HG03521 (cell line): ENCODE measurements around the gene SLU7.
A peak's percentile ranks its signal among the peaks of the same experiment; 100 is the strongest.
"Not testable (repeated sequence)": the region's sequence is repeated elsewhere in the genome, so short reads cannot be mapped to it uniquely, and the experiment has no call there.

ENCODE experiments used
- ATAC-seq: cut with Tn5 transposase; IDR thresholded peaks from one replicate; pipeline ENCODE4 v1.9.1; 2021; ENCODE audit warnings: mild to moderate bottlenecking, moderate library complexity; ENCODE audit not compliant: unreplicated experiment

SLU7 gene

GRCh38 chr5:160451281-160451680, 32.4 kb upstream of the SLU7 start:
- ATAC-seq = no peak

- peak; percentile 49 for ATAC-seq
Measured at GRCh38 chr5:160450164-160450932, 31.5 kb upstream of the SLU7 start.

GRCh38 chr5:160449458-160449857, 30.6 kb upstream of the SLU7 start:
- no peak for ATAC-seq

- no peak for ATAC-seq
Measured at GRCh38 chr5:160448886-160449285, 30.0 kb upstream of the SLU7 start.

GRCh38 chr5:160445751-160446150, 26.9 kb upstream of the SLU7 start:
- no peak for ATAC-seq

GRCh38 chr5:160445132-160445531, 26.3 kb upstream of the SLU7 start:
- ATAC-seq = no peak

GRCh38 chr5:160444407-160444806, 25.5 kb upstream of the SLU7 start:
- ATAC-seq = no peak

GRCh38 chr5:160442824-160443431, 24.0 kb upstream of the SLU7 start:
- no peak for ATAC-seq

GRCh38 chr5:160441311-160441781, 22.5 kb upstream of the SLU7 start:
- ATAC-seq = no peak

- ATAC-seq = peak; percentile 52
Measured at GRCh38 chr5:160439205-160439600, 20.3 kb upstream of the SLU7 start.

GRCh38 chr5:160438316-160439204, 19.7 kb upstream of the SLU7 start:
- ATAC-seq = peak; percentile 32

- no peak for ATAC-seq
Measured at GRCh38 chr5:160437271-160437670, 18.4 kb upstream of the SLU7 start.

- ATAC-seq = not testable (repeated sequence)
Measured at GRCh38 chr5:160436661-160437060, 17.8 kb upstream of the SLU7 start.

GRCh38 chr5:160436017-160436416, 17.1 kb upstream of the SLU7 start:
- ATAC-seq = no peak

- no peak for ATAC-seq
Measured at GRCh38 chr5:160435532-160435931, 16.7 kb upstream of the SLU7 start.

GRCh38 chr5:160434022-160434531, 15.2 kb upstream of the SLU7 start:
- peak; percentile 71 for ATAC-seq

GRCh38 chr5:160432787-160433186, 13.9 kb upstream of the SLU7 start:
- no peak for ATAC-seq

GRCh38 chr5:160432196-160432595, 13.3 kb upstream of the SLU7 start:
- ATAC-seq = no peak

GRCh38 chr5:160427607-160428006, 8.7 kb upstream of the SLU7 start:
- ATAC-seq = no peak

- ATAC-seq = no peak
Measured at GRCh38 chr5:160423099-160423498, 4.2 kb upstream of the SLU7 start.

- ATAC-seq = peak; percentile 70
Measured at GRCh38 chr5:160421625-160422258, 2.9 kb upstream of the SLU7 start, which contains the start of gene PTTG1. Gene PTTG1, plus strand, starts transcription at chr5:160421855. Its CDS starts 458 bp downstream, at chr5:160422313.
